Measurements from ENCODE around the gene ZNRF3.
"Not testable (repeated sequence)": the region's sequence is repeated elsewhere in the genome, so short reads cannot be mapped to it uniquely, and the experiment has no call there.

Gene ZNRF3

DNA sequence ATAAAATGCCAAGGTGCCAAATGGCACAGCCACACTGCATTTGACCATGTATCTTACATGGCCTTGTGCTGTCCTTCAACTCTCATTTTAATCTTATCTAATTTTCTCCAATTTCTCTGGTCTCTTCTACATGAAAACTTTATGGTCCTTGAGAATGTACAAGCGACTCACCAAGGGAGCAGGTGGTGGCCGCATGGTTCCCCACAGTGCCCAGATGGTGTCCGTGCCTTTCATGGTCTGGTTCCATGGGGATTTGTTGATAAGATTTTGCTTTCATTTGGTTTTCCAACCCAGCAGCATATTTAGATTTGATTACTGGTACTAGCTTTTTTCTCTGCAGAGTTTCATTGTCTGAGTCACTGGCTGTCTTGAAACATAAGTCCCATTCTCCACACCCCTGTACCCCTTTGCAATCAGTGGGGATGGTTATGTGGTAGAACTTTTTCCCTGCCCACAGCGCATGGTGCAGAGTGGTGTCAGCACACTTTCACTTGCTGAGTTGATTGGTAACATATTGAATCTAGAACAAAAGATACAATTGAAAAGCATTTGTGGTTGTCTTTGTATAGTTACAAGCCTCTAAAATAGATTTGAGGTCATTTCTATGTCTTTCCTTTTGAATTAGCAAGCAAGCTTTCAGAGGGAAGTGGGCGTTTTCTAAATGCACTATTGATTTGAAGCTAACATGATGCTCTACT, 24.1 kb downstream of the ZNRF3 start:
- no peak for DNase-seq (ENCODE audit: low read depth)

DNA sequence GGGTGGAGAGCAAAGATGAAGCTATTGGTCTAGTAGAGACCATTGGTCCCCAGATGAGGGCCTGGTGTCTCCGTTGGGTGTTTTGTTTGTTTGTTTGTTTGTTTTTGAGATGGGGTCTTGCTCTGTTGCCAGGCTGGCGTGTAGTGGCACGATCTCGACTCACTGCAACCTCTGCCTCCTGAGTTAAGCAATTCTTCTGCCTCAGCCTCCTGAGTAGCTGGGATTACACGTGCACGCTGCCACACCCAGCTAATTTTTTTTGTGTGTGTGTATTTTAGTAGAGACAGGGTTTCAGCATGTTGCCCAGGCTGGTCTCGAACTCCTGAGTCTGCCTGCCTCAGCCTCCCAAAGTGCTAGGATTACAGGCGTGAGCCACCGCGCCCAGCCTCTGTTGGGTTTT, 25.4 kb downstream of the ZNRF3 start:
- DNase-seq (ENCODE audit: low read depth), result not testable (repeated sequence)

DNA sequence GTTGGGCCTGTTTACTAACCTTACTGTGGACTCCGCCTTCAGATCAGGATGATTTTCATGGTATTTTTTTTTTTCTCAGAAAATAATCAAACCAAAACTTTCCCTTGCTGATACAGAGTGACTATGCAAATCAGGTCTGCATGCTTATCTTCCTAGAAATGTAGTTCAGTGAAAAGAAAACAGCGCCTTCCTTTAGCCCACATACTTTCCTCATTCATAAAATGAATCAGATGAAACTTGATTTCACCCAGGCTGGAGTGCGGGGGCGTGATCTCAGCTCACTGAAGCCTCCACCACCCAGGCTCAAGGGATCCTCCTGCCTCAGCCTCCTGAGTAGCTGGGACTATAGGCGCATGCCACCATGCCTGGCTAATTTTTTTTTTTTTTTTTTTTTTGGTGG, 26.0 kb downstream of the ZNRF3 start:
- DNase-seq (ENCODE audit: low read depth), result no peak

DNA sequence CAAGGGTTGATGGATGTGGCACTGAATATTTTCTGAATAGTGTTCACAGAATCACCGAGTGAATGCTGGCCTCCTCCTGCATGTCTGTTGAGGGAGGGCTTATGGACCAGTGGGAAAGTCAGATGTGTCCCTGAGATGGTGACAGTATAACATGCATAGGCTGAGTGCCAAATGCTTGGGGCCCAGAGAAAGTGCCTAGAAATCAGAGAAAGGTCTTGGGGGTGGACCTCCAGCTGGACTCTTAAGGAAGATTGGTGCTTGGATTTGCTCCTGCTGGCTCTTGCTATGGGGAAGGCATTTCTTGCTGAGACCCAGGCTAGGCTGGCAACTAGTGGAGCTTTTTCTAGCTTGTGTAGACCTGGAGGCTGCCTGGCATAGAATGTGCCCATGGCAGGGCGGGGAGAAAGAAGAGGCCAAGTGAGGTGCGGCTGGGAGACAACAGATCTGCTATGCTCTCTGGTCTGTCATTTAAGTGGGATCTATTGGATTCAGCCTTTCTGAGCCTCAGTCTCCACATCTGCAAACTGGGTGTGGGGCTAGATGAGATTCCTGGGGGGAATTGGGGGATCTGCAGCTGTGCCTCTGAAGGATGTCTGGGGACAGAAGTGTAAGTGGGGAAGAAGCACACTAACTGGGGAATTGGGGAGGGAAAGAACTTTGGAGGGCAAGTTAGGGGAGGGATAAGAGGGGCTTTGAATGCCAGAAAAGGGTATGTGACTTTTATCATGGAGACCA, 27.4 kb downstream of the ZNRF3 start:
- DNase-seq (ENCODE audit: low read depth), result no peak

DNA sequence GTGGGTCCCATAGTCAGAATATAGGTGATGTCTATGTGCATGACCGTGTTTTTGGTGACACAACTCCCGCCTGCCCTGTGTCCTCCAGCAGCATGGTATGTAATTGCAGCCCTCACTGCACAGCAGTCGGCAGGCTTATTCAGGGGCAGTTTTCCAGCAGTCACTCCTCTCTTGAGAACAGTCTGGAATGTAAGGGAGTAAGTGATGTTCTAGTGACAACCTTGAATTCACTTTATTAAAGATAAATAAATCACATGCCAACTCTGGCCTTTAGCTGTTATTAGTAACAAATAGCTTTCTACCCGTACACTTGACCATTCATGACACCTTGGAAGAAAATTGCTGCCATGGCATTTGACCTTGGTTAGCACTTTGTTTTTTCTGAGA, 27.9 kb downstream of the ZNRF3 start:
- no peak for DNase-seq (ENCODE audit: low read depth)

DNA sequence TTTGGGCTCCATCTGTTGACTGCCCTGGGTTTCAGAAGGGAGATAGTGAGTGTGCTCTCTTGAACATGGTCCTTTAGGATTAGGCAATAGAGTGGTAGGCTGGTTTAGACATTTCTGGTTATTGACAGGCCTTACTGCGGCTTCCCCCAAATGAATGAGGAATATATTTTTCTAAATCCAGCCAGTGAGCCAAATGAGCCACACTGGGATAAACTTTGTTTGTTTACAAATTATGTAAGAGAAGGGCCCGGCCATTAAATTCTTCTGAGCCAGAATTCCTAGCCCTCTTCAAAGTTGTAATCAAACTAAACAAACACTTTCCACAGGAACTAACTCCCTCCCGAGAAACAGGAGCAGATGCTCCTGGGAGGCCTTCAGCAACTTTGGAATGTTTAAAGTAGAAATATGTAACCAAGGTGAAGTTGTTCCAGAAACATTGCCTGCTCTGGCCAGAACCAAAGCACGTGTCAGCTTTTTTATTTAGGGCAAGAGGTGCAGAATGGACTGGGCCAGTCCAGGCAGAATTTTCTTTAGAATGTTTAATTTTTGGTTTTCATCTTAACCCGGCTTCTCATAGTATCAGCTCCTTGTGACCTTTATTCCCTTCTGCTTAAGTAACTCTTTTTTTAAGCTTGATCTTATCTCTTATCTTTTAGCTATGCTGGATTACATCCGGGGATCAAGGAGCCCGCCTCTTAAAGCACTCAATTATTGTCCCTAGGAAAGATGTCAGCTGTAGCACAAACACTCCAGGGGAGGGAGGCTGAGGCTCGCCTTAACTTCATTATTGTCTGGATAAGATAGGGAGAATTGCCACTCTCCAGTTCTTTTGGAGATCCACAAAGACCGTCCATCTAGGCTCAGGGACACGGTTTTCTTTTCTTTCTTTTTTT, 28.7 kb downstream of the ZNRF3 start:
- no peak for DNase-seq (ENCODE audit: low read depth)

DNA sequence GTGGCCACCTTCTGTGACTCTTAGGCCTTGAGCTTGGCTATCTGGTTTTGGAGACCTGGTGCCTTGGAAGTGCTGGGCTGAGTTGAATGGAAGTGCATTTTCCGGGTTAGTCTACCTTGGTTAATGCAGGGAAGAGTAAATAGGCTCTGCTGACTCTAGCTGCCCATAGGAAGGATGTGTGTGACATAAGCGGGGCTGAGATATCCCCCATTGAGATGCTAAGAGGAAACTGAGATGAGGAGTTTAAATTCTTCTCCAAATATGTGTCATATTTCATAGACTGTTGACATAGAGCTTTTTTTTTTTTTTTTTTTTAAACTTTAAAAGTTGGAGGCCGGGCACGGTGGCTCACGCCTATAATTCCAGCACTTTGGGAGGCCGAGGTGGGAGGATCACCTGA, 30.8 kb downstream of the ZNRF3 start:
- DNase-seq (ENCODE audit: low read depth), result no peak

DNA sequence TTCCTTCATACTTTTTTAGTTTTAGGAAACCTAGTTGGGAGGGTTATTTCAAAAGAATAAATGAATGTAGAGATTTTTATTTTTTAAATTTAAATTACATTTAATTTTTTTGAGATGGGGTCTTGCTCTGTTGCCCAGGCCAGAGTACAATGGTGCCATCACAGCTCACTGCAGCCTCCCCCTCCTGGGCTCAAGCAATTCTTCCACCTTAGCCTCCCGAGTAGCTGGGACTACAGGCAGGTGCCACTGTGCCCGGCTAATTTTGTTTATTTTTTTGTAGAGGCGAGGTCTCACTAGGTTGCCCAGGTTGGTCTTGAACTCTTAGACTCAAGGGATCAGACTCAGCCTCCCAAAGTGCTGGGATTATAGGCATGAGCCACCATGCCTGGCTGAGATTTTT, 32.6 kb downstream of the ZNRF3 start:
- no peak for DNase-seq (ENCODE audit: low read depth)

DNA sequence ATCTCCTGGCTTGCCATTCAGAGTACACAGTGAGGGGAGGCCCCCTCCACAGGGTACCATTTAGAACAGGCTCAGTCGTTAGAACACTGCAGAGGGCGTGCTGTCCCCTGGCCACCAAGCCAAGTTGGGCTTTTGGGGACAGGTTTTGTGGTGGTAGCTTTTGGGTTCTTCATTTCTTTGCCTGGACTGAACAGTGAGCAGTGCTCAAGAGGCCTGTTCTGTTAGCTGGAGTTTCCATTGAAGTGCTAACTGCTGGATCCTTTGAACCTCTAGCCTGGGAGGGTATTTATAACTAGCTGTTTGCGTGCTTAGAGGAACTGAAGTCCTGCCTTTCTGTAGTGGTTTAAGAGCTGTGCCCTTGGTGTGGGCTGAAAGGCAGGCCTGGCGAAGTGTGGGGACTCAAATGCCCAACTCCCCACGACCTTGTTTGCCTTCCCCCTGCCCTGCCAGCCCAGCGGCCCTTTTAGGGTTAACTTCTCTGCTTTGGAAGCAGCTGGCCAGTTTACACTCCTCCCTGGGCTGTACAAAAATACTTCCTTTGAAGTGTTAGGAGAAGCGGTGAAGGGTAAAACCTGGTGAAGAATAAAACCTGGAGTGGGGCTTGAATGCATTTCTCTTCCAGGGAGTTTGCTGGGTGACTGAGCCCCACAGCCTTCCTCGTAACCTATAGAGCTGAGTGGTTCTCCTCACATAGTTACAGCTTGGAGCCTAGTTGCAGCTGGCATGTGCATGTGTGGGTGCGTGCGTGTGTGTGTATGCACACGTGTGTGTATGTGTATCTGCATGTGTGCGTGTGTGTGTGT, 34.6 kb downstream of the ZNRF3 start:
- no peak for DNase-seq (ENCODE audit: low read depth)

DNA sequence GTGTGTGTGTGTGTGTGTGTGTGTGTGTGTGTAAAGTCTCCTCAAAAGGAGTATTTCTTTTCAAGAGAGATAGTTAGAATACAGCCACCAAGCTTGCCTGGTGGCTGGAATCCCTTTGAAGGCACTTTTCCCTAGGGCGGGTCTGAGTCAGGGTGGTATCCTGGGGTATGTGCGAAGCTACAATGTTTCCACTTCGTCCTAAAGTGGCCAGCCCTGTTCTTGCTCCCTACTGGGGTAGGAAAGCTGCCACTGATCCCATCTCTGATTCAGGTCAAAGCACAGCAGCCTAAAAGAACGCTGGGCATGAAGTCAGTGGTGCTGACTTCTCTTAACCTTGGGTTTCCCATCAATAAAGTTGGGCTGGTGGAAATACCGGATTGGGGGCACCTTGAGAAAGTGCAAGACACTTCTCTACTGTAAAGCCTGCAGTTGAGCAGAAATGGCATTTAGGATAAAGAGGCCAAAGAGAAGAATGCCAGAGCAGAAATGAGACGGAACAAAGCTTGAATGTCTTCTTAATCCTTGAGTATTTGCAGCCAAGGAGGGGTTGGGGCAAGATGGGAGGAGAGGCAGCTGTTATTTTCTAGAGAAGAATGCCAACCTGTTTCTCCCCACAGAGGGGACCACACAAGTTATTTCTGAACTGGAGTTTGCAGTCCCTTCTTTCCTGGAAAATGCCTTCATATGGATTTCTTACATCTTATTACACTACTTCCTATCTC, 35.3 kb downstream of the ZNRF3 start:
- no peak for DNase-seq (ENCODE audit: low read depth)

DNA sequence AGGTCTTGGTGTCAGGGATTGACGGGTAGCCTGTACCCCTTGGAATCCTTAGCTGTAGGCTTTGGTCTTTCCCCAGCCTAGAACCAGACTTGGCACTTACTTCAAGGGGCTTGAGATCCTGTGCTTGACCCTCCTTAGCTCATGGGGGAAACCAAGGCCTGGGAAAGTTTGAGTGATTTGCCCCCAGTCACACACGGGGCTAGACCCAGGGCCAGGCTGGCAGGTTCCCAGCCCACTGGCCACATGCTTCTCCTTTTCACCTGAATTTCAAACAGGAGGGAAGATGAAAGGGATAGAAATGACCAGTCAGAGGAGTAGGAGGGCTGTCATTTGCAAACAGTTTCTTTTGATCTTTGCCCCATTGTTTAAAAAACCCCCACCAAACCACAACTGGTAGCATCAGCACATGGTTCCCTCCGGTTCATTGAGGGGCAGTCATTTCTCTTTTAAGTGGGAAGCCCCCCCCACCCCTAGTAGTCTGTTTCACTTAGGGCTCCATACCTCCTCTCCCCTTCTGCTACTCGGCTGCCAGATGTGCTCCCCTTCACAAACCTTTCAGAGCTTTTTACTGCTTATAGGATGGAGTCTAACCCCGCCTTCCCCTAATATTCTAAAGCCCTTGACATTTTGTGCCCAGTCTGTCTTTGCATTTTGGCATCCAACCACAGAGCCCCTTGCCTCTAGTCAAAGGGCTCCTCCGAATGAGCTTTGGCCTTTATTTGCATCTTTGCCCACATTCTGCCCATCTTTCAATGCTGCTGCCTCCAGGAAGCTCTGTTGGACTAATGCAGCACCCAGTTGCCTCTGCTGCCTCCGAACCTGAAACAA, 37.6 kb downstream of the ZNRF3 start:
- no peak for DNase-seq (ENCODE audit: low read depth)

DNA sequence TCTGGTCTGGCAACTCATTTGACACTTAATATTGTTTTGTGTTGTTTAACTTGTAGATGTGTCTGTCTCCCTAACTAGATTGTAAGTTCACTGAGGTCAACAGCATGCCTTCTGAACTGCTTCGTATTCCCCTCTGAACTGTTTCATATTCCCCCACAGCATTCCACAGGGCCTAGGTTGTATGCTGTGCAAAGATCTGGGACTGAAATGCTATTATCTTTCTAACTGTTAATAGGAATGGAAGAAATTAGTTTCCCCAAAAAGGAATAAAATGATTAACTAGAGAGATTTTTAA, 38.2 kb downstream of the ZNRF3 start:
- no peak for DNase-seq (ENCODE audit: low read depth)

DNA sequence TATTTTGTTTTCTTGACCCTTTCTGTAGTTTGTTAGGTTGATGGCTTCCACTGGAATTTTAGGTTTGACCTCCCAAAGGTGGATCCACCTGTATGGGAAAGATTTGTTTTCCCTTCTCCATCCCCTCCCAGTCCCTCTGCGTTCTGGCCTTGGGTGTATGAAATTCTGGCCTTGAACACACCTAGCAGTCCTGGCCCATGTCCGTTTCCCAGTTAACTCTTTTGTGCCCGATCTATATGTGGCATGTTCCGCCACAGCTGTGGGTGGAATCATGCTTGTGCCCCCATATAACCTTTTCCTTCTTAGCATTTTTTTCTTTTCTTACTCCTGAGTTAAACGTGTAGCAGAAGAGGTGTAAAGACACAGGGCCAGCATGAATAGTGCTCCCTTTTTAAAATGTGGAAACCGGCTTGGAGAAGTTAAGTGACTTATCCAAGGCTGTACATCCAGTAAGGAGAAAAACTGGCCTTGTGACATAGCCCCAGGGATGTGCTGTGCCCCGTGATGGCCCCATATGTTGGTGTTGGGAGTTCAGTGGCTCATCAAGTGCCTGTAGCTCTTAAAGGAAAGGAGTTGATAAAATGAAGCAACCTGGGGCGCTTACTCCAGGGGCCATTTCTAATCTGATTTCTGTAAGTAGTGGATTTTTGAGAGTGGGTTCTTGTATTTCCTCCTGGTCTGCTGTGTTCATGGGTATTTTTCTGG, 39.3 kb downstream of the ZNRF3 start:
- no peak for DNase-seq (ENCODE audit: low read depth)

DNA sequence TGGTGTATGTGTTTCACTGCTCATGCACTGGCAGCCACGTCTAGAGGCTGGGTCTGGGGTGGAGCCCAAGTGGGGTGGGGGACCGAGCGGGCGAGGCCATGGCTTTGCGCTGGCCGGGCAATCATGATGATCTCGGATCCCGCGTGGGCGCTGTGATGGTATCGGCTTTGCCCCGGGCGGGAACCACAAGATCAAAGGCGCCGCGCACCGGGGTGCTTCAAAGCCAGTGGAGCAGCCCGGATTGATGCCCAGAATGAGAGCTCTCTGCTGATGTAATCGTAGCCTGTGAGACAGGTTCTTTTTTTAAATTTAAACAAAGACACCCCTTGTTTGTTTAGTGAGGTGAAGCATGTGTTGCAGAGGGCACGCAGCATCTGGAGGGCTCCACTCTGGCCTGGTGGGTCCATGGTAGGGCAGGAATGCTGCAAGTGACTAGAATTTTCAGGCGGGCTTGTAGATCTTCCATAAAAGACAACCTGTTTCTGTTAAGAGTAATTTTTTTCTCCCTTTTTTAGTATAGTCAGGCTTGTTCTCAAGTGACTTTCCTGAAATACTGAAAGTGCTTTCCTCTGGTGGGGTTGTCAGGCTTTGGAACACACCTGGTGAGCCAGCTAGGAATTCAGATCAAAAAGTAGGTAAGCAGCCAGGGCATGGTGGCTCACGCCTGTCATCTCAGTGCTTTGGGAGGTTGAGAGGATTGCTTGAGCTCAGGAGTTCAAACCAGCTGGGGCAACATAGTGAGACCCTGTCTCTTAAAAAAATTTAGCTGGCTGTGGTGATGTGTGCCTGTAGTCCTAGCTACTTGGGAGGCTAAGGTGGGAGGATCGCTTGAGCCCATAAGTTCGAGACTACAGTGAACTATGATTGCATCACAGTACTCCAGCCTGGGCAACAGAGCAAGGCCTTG, 40.7 kb downstream of the ZNRF3 start:
- no peak for DNase-seq (ENCODE audit: low read depth)

DNA sequence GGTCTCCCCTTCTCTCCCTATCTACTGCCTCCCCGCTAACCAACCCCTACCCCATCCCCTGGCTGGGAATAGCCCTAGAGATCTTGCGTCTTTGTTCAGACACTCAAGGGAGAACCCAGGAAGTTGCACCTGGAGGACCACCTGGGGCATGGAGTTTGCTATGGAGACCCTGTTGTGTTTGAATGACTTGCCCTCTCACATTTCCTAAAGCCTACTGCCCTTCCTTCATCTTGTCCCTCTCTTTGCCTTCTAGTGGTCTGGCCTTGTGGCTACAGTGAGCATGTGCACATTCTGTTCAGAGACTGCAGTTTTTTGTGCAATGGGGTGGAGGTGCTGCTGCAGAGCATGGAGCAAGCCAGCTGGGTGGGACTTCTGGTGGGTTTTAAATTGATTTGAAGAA, 42.5 kb downstream of the ZNRF3 start:
- no peak for DNase-seq (ENCODE audit: low read depth)

DNA sequence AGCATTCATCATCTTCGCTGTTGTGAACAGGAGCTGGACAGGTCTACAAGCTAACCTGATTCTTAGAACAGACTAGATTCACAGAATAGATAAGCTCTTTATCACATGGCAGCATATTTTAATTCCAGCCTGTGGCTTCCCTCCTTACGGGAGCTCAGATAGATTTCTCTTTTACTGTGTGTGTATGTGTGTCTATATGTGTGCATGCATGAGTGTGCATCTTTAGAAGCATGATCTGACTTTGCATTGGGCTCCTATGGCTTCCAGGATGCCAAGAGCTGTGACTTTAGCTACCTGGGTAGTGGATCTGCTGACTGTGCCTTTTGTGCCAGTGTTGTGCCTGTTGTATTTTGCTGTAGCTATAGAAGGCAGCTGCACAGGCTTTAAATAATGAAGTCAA, 44.3 kb downstream of the ZNRF3 start:
- no peak for DNase-seq (ENCODE audit: low read depth)

DNA sequence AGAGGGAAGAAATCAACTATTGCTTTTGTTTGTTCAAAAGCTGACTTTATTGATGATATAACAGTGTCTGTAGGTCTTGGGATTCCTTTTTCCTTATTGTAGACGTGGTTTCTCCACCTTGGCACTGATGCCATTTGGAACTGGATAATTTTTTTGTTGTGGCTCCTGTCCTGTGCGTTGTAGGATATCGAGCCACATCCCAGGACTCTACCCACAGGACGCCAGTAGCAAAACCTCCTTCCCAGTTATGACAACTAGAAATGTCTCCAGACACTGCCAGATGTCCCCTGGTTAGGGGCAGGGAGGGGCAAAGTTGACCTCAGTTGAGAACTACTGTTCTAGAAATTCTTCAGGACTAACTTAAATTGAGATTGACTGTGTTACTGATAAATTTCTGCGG, 45.8 kb downstream of the ZNRF3 start:
- DNase-seq (ENCODE audit: low read depth), result no peak

DNA sequence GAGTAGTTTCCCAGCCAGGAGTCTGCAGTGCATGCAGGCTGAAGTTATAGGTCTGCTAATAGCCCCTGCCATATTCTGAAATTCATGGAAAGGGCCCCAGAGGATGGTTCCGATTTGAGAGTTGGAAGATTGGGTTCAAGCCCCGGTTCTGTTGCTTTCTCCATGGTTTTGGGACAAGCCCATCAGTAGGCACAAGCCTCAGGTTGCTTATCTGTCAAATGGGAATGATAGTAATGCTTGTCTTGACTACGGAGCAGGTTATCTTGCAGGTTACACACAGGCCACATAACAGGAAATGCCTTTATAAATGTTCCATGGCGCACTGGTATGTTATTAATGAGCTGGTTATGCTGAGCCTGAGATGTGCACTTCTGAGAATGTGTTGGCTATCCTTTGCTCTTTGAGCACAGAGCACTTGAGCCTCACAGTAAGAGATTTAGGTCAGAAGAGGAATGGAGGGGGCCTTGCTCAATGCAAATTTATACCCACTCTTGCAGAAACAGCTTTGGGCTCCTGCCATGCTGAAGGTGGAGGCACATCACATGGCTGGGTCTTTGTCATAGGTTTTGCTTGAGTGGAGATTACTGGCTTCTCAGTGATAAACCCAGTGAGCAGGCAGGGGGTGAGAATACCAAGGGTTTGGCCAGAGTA, 47.1 kb downstream of the ZNRF3 start:
- DNase-seq (ENCODE audit: low read depth), result no peak
